GM20000 (cell line): Measurements from ENCODE around the gene OTOG.

Source experiments
- DNase-seq: peaks from one replicate; pipeline ENCODE4 v3.0.0; 2012; ENCODE audit warnings: low spot score
- CTCF ChIP-seq: IDR thresholded peaks from 2 replicates; pipeline ENCODE4 v1.5.1; 2012; ENCODE audit warnings: mild to moderate bottlenecking, control low read depth; ENCODE audit errors: extremely low read depth, missing control alignments

Gene OTOG

DNA sequence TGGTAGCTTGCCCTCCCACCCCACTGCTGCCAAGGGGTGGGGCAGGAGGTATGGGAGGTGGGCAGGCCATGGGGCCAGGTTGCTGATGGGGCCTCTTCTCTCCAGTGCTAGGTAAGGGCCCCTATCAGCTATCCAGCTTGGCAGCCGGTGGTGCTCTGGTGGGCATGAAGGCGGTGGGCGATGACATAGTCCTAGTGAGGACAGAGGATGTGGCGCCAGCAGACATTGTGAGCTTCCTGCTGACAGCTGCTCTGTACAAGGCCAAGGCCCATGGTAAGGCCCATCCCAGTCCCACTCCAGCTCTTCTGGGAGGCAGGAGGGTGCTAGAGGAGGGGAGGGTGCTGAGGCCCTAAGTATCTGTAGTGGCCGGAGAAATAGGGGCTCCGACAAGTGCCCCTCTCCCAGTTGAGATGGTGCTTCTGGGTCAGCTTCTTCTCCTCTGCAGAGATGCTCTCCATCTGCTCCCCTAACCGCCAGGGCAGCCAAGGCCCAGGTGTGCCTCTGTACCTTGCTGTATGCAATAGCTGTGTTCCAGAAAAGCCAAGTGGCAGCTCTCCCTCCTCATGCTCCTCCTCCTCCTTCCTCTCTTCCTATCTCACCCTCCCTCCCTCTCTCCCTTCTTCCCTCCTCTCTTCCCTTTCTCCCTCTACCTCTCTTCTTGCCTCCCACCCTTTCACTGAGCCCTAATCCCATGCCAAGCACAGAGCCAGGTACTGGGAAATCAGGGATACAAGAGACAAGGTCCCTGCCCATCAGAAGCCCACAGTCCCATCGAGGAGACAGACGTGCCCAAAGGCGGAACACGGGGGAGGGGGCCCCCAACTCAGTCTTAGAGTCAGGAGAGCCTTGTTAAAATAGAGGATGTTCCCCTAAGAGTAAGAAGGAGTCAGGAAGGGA, 55.3 kb downstream of the OTOG start:
- no peak for TF ChIP-seq CTCF
- no peak for DNase-seq

DNA sequence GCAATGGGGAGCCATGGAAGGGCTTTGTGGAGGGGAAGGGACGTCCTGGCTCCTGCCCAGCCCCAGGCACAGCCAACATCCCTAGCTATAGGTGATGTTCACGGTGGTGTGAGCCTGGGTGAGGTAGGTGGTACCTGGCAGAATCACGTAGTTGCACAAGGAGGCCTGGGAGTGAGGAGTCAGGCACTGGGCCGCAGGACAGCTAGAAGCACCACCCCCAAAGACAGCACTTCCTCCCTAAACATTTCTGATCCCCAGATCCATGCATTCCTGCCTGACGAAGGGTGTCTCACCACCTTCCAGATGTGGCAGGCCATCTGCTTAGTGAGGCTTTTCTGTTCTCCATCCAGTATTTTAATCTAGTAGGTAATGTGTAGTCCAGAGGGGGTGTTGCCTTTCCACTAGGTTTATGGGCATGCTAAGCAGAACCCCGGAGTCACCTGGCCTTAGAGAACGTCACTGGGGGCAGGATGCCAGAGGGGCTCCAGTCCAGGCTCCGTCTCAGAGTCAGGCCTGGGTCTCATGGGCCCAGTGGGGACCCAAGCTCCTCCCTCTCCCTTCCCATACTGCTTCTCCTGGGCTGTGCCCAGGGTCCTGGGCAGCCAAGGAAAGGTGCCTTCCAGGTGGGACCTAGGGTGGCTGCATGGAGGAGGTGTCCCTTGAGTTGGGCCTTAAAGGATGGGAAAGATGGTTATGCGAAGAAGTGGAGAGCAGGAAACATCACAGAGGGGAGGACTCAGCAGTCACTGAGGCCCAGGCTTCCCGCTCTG, 56.2 kb downstream of the OTOG start:
- no peak for TF ChIP-seq CTCF
- no peak for DNase-seq

DNA sequence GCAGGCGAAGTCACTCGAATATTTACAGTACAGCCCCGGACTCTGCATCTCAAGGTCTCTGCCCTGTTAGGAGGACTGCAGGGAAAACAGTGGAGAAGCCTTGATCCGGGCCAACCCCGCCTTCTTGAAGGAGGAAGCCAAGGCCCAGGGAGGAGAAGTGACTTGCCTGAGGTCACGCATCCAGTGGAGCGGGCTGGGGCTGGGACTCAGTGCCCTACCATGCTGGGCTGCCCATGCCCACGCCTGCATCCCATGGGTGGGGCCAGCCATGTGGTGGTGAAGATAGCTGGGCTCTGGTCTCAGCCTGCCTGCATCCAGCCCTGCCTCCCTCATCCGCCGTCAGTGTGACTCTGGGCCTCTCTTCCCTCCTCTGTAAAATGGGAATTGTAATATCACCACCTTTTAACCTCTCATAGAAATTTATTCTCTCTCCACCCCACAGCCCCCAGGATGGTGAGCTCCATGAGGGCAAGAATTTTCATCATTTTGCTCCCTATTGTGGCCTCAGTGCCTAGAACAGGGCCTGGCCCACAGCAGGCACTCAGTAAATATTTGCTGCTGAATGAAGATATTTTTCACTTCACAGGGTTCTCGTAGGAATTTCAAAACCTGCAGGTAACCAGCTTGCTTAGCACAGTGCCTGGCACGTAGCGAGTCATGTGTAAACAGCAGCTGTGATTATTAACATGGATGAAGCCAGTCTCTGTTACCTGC, 57.3 kb downstream of the OTOG start:
- DNase-seq, result no peak

DNA sequence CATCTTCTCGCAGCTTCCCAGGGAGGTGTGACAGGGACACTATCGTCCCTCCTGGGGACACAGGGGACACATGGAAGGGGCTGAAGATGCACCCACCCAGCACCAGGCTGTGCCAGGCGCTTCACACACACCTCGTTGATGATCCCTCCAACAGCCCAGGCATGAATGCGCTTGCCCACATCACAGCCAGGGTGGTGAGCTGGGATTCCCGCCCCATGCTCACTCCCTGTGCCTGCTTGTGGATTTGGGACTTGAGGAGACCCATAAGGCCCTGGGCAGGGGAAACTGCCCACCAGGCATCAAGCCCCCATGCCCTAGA, 57.8 kb downstream of the OTOG start:
- no peak for DNase-seq
- no peak for TF ChIP-seq CTCF

More for the DNA sequence above, 57.3 kb downstream of the OTOG start:
- no peak for TF ChIP-seq CTCF

DNA sequence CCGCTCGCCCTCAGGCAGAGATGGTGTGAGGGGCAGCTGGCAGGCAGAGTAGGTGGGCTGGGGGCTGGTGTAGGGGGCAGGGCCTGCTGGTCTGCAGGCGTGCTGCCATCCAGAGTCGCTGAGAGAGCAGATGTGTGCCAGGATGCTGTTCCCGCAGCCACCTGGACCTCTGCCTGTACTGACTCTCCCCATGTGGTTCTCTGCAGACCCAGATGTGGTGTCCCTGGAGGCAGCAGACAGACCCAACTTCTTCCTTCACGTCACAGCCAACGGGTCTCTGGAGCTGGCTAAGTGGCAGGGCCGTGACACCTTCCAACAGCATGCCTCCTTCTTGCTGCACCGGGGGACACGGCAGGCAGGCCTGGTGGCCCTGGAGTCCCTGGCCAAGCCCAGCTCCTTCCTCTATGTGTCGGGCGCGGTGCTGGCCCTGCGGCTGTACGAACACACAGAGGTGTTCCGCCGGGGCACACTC, 58.6 kb downstream of the OTOG start:
- no peak for DNase-seq
- TF ChIP-seq CTCF, result no peak

DNA sequence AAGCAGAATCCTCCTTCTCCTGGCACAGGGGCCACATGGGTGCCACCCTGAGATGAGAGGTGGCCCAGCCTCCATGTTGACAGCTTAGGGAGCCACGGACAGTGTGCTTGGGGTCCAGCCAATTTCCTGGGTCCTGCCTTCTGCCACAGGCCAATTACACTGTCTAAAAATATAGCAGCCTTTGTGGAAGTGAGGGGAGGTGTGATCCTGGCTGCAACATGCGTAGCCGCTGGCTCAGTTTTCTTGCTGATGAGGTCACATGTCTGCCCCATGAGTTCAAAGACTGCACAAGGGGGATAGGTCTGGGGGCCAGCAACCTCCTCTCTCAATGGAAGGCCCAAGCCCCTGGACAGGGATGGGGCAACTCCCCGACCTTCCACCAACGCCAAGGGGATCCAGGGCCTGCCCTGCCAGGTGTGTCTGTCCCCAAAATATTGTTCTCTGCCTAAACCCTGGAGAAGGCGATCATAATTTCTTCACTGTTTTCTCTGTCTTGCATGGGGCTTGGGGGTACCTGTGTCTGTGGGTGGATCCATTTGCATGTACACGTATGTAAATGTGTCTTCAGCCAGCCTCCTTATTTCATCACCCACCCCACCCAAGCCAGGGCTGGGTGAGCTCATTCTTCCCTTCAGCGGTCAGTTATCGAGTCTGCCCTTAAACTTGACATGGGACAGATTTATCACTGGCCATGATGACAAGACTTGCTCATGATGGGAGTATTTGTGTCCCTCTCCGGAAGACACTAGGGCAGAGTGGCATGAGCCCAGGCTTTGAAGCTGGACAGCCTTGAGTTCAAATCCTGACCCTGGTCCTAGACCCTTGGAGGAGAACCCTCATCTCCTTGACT, 59.4 kb downstream of the OTOG start:
- no peak for TF ChIP-seq CTCF

More for the DNA sequence above, 59.4 kb downstream of the OTOG start:
- no peak for DNase-seq
